AG10803 (cell line): ENCODE measurements around the gene DENND5B.
A peak's percentile ranks its signal among the peaks of the same experiment; 100 is the strongest.

Source experiments
- DNase-seq: peaks from one replicate; pipeline ENCODE4 v3.0.0; 2010; ENCODE audit warnings: low read depth
- H3K4me3 ChIP-seq: 2 replicates; pipeline ENCODE4 v1.5.1; 2011; ENCODE audit warnings: mild to moderate bottlenecking, low read length, control low read depth
- TF ChIP-seq, protein P1 (sequence below): conservative IDR thresholded peaks from 2 replicates; pipeline ENCODE4 v1.5.1; 2011; ENCODE audit warnings: mild to moderate bottlenecking, low read length, control low read depth, inconsistent platforms

Gene DENND5B

DNA sequence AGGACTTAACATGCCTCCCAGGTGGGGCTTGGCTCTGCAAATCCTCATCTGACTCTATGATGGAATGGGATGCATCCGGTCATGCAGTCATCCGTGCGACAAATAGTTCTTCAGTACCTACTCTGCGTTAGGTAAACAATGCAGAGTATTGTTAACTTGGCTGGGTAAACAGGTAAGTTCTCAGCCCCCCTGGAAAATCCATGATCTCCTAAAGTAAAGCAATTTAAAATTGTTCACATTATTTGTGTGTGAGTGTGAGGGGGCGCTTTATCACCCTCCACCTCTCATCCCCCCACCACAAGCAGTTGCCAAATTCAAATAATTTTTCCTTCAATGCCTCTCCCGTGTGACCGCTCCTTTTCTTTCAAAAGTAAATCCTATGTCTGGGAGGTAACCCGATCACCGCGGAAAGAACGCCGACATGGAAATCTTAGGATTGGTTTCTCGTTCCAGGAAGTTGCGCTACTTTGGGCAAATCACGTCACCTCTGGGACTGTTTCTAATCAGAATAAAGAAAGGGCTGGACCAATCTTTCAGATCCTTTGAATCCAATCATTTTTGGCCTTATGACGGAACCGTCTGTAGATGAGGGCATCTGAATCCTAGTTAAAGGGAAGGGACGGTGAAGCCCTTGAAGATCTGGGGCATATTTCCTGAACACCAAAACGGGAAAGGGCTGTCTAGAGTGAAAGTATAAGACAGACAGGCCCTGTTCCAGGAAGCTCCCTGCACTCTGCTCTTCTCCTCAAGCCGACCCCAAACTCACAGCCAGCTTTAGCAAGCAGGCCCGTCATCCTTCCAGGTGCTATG lies 221.0 kb downstream of the DENND5B start:
- TF ChIP-seq, protein P1, sequence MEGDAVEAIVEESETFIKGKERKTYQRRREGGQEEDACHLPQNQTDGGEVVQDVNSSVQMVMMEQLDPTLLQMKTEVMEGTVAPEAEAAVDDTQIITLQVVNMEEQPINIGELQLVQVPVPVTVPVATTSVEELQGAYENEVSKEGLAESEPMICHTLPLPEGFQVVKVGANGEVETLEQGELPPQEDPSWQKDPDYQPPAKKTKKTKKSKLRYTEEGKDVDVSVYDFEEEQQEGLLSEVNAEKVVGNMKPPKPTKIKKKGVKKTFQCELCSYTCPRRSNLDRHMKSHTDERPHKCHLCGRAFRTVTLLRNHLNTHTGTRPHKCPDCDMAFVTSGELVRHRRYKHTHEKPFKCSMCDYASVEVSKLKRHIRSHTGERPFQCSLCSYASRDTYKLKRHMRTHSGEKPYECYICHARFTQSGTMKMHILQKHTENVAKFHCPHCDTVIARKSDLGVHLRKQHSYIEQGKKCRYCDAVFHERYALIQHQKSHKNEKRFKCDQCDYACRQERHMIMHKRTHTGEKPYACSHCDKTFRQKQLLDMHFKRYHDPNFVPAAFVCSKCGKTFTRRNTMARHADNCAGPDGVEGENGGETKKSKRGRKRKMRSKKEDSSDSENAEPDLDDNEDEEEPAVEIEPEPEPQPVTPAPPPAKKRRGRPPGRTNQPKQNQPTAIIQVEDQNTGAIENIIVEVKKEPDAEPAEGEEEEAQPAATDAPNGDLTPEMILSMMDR = no peak
- H3K4me3 ChIP-seq = peak overlapping the region; percentile 41

DNA sequence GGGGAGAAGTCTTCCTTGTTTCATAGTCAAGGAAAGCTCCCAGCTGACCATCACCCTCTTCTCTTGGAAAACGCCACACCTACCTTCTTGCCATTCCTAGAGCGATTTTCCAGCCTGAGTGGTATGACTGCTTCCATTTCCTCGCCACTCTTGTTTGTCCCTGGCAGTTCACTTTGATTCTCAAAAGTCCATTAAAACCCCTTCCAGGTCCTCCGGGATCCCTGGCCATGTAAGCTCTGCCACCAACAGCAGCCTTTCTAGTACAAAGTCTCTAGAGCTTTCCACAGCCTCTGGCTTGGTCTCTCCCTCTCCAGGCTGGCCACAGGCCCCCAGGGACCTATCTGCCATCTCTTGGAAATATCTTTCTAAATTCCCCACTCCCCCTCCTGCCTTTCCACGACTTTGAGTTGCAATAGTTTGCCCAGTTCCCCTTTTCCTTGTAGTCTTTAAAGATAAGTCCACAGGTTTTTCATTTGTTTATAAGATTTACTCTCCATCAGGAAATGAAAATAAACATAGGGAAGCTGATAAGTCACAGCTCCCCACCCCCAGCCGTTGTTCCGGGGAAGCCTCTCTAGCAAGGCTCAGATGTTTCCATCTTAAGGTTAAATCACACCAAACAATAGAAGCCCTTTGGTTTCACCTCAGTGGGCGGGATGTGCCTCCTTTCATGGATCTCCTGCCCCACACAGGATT lies 222.1 kb downstream of the DENND5B start:
- no peak for DNase-seq
- H3K4me3 ChIP-seq = no peak overlapping the region
- TF ChIP-seq, protein P1 = no peak

More for the DNA sequence above, 221.0 kb downstream of the DENND5B start:
- DNase-seq = peak; percentile 54

DNA sequence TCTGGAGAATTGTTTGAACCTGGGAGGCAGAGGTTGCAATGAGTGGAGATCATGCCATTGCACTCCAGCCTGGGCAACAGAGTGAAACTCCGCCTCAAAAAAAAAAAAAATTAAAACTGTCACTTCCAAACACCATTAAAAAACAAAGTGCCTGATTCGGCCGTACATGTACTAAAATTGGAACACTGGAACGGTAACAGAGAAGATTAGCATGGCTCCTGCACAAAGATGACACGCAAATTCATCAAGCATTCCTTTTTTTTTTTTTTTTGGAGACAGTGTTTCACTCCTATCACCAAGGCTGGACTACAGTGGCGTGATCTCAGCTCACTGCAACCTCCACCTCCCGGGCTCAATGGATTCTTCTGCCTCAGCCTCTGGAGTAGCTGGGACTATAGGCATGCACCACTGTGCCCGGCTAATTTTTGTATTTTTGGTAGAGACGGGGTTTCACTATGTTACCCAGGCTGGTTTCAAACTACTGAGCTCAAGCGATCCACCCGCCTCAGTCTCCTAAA lies 224.8 kb downstream of the DENND5B start:
- TF ChIP-seq, protein P1 = no peak
- no peak overlapping the region for H3K4me3 ChIP-seq
- no peak for DNase-seq

DNA sequence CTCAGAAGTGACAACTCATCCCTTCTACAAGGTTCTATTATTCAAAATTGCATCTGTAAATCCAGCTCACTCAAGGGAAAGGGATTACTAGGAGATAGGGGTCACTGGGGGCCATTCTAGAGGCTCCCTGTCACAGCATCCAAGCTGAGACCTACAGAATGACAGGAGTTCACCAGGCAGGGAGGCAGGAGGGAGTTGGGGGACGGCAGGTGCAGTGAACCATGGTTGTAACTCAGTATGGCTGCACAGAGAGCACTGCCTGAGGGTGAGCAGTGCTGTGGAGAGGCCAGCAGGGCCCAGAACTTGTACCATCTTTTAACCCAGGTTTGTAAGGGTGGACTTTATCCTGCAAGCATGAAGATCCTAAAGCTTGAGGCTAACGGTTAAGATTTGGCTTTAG lies 227.1 kb downstream of the DENND5B start:
- H3K4me3 ChIP-seq = no peak overlapping the region
- no peak for DNase-seq
- TF ChIP-seq, protein P1 = no peak

DNA sequence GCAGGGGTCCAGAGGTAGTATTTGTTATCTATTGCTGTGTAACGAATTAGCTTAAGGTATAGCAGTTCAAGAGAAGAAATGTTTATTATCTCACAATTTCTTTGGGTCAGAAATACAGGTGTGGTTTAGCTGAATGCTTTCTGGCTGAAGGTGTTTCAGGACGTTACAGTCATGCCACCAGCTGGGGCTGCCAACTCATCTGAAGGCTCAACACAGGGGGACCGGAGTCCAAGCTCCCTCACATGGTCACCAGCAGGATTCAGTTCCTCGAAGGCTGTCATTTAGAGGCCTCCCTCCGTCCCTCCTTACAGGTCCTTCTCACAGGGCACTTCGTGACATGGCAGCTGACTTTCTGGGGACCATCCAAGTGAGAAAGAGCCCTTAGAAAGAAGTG lies 227.5 kb downstream of the DENND5B start:
- no peak for DNase-seq
- no peak overlapping the region for H3K4me3 ChIP-seq
- TF ChIP-seq, protein P1 = no peak

DNA sequence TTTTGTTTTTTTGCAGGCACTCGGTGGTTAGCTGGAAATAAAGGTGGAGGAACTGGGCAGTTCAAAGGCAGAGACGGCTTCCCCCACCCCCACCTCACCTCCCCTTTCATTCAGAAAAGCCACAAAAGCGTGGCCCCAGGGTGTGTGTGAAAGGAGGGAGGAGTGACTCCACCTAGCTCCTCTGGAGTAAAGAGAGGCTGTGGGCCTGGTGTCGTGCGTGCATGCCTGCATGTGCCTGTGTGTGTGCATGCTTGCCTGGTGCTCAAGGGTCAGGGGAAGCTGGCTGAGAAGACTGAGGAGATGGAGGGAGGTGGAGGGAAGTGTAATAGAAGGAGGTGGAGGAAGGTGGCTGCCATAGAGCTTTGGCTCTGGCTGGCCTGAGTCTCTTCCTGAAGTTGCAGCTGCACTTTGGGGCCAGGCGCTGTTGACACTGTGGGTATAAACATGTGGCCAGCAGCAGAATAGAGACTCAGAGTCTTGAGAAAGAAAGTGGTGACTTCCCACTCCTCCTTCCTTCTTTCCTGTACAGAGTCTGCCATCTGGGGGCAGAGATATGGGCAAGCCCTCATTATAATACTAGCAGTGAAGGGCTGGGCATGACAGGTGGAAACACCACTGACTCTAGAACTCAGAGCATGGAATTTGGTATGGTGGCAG lies 228.0 kb downstream of the DENND5B start:
- TF ChIP-seq, protein P1 = no peak
- no peak for DNase-seq
- no peak overlapping the region for H3K4me3 ChIP-seq
